HG02642 (cell line): ENCODE data around the gene PLXNA2.

ENCODE experiments used
- ATAC-seq: cut with Tn5 transposase; IDR thresholded peaks from one replicate; pipeline ENCODE4 v1.9.1; 2021; ENCODE audit warnings: mild to moderate bottlenecking; ENCODE audit not compliant: unreplicated experiment, poor library complexity

PLXNA2 gene

DNA sequence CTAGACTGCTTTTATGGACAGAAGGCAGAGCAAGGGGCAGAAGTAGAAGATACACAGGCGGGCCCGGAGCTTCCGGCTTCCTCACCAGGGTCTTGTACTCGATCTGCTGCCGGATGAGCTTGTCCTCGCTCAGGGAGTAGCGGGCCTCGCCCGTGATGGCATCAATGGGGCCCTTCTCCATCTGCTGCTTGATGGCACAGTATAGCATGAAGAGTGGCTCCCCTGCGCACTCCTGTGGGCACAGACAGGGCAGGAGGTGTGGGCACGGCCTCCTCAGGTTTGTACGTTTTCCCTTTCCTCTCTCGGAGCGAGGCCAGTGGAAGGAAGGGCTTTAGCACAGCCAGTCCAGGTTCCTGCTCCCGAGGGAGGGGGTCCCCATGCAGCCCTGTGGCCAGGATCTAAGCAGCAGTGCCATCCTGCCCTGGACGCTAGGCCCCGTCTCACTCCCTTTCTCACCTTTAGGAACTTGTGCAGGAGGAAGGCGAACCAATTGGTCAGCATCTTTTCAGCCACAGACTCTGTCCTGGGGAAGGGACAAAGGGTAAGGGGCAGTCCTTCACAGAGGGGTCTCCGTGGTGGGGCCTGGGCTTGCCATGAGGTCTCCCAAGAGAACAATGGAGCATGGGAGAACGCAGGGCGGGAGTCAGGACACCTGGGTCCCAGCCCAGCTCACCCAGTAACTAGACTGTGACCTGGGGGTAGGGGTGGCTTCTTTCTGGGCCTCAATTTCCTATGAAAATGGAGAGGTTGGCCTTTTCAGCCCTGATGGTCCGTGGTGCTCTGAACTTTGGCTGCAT, 204.4 kb downstream of the PLXNA2 start:
- ATAC-seq: no peak

DNA sequence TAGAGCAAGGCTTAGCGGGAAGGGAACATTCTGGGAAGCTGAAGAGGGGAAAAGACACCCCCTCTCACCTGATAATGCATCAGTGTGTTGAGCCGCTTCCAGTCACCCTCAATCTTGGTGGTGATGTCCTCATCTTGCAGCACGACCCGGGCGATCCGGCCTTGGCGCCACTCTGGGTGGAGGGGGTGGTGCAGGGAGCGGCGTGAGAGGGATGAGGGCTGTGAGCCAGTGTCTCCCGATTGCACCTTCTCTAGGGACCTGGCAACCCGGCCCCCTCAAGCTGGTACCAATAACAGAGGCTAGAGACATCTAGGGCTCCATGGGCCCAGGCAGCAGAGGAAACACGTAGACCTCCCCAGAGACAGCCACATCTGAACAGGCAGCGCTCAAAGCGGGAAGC, 205.9 kb downstream of the PLXNA2 start:
- no peak for ATAC-seq

DNA sequence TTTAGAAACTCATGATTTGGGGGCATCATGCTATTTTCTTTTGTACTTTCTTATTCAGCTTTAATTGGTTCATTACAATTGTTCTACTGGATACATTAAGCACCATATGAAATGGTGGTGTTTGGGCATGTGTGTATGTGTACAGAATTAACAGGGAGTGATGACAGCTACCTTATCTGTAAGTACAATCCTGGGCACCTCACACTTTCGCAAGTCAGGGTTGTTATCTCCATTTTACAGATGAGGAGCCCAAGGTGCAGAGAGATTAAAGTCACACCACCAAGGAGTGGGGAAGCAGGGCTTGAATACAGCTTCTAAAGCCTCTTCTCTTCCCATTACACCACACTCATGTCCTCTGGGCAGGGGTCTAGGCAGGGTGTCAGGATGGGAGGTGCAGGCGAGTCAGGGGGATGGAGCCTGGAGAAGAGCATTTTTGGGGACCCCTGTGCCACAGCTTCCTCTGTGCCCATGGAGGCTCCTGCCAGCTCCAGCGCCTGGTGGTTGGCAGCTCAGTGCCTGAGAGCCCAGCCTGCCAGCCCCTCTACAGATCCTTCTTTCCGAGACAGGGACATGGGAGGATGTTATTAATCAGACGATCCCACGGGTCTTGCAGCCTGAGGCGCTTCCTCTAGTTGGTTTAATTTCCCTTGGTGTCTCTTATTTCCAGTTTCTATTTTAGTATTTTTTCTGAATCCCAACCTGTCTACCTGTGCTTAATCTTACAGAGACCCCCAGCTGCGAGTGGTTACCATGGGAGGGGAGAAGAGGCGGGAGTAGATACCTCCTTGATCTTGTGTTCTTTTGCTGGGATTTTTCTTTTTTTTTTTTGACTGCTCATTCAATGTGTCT, 207.0 kb downstream of the PLXNA2 start:
- no peak for ATAC-seq

DNA sequence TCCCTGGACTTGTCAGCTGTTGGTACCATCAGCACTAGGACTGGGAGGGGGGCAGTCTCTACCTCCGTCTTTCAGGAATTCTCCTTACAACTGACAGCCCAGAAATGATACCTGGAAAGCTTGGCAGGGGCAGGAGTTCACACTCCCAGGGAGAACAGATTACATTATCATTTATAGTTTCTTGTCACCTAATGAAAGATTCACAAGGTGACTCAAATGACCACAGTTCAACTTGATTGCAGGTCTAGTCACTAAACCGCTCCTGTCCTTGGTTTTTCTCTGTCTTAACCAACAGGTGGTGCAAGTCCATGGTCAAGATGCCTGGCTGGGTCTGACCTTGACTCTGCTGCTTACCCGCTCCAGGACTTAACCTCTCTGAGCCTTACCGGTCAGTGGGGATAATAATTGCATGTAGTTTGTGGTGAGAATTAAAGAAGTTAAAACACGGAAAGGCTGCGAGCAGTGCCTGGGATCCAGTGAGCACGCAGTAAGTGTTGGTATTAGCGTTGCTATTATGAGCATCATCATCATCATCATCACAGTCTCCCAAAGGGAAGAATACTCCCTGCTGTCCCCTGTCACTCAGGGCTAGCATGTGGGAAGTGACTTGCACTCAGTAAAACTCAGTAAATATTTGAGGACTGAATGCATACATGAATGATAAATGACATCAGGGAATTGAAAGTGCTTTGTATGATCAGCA, 207.9 kb downstream of the PLXNA2 start:
- ATAC-seq: no peak

DNA sequence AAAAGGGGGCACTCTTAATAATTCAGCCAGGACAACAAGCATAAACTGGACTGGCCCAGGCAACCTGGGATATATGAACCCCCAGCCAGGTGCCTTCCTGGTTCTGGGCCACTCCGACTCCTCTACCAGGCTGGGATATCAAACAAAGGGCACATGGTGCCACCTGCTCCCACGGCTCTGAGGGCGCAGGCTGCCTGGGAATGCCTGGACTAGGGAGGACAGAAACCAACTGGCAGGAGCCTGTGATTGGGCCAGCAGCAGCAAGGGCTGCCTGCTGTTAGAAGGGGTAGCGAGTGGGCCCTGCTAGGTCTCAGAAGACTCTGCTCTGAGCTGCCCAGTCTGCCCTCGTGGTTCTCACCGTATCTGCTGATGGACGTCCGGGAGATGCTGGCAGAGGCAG, 210.0 kb downstream of the PLXNA2 start:
- no peak for ATAC-seq

DNA sequence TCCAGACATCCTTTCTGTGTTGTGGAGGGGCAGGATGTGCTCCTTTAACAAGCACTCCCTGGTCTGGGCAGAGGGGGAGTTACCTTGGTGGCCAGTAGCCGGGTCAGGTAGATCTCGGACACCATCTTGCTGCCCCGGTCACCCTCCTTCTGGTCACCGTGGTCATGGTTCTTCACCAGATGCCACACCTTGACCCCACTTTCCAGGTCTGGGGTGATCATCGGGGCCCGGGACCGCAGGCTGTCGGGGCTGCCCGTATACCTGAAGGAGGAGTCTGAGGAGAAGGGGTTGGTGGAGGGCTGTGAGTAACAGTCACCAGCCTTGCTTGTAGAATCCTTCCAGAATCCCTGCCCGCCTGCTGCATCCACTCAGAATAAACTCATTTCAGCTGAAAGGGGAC, 210.9 kb downstream of the PLXNA2 start:
- no peak for ATAC-seq

DNA sequence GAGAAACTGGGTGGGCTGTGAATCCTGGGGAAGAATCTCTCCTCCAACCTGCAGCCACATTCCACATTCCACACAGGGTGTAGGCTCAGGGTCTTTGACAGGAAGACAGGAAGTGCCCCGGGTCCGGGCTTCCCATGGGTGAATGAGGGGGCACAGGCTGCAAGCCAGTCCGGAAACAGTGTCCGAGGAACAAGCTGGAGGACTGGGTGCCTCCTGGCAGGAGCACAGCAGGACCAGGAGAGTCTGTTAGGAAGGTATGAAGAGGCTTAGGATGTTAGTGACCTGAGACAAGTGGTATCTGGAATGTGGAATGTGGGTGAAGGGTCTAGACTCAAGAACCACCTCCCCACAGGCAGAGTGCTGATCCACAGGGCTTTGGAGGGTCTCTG, 212.3 kb downstream of the PLXNA2 start:
- no peak for ATAC-seq

DNA sequence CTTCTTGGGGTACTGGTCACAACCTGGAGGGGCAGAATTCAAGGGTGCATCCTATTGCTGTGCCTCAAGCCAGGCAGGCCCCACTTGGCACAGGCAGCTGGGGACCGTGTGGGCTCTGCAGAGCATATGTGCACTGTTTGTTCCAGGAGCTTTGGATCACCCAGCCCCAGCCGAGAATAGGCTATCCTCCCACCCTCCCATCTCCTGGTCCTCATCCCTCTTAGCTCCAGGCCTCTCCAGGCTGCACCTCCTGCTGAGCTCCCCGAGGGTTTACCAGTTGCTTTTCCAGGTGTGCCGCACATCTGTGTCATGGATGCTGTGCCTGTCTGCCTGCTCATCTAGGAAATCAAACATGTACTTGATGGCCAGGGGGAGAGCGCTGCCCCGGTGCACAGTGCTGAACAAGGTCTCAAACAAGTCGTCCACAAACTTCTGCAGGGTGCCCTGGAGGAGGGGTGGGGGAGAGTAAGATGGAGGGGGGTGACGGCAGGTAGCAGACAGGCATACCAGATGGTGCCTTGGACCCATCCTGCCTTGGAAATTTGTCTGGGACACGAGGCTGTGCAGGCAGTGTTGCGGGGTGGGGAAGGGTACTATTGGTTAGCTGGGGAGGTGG, 212.8 kb downstream of the PLXNA2 start:
- ATAC-seq: no peak

DNA sequence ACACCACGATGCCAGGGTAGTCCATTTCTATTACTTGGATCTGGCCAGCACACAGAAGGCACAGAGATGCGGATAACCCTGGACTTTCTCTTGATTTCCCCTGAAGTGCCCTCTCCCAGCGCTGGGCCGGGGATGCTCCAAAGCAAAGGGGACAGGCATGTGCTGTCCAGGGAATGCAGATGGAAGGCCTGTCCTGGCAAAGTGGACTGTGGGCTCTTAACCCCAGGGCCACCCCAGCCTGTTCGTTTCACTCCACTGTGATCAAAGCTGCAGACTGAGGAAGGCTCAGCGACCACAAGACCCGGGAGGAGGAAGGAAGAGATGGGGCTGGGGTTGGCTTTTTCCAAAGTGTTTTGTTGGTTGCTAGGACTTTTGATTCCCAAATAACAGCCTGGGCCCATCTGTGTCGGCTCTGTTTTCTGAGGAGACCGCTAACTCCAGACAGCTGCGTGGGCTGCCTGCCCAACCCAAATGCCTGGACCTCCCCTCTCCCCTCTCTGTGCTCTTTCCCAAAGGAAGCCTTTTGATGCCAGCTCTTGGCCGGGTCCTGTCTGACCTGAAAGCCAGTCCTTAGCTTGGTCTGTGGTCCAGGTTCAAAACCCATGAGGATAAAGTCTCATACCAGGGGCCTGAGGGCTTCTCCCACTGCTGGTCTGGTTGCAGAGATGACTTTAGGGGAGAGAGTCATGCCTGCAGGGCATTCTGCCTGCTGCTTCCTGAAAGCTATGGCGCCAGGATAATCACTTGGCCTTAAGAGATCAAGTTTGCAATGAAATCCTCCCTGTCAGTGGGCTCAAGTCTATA, 213.7 kb downstream of the PLXNA2 start:
- no peak for ATAC-seq

DNA sequence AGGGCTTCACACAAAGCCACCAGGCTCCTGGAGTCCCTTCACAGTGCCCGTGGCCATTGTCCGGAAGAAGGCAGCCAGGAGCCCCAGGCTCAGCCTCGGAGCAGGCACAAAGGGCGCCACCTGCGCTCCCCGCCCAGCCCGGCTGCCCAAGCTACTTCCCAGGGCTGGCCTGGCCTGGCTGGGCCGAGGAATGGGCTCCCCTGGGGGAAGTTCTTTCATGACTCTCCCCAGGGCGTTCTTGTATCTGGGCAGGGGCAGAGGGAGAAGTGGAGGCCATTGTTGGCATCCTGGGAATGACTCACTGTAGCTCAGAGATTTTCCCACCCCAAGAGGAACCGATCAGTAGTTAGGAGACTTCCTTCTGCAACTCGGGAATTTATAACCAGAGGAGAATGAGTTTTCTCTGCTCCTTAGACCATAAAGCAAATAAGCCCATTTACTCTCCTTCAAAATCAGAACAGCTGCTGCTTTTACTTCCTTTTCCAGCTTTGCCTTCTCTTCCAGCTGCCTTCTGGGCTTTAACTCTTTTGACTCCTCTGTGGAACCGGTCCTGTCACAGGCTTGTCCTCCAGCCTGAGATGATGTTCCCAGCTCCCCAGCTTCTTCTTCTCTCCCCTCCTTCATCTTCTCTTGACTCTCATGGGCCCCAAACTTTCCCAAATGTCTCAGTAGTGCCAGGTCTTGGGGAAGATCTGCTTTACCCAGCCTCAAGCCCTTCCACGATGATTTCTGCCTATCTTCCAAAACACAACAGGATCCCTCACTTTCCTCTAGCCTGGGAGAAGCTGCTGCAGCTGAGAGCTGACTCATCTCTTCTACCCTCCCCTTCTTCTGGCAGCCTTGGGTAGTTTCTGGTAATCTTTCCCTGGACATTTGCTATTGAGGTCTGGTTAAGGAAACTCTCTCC, 214.6 kb downstream of the PLXNA2 start:
- no peak for ATAC-seq

DNA sequence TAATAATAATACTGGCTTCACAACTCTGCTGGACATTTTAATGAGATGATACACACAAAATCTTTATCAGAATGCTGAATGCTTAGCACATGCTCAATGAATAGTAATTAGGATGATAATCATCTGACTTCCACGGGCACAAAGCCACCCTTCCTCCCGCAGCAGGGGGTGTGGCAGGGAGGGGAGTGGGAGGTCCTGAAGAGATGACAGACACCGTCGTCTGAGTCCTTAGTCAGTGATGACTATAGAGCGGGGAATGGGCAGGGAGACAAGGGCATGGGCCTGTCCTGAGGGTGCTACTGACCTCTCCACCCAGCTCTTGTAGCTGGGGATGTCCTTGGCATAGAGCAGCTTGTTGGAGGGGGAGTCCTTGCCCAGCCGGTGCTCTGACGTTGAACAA, 215.7 kb downstream of the PLXNA2 start:
- no peak for ATAC-seq

DNA sequence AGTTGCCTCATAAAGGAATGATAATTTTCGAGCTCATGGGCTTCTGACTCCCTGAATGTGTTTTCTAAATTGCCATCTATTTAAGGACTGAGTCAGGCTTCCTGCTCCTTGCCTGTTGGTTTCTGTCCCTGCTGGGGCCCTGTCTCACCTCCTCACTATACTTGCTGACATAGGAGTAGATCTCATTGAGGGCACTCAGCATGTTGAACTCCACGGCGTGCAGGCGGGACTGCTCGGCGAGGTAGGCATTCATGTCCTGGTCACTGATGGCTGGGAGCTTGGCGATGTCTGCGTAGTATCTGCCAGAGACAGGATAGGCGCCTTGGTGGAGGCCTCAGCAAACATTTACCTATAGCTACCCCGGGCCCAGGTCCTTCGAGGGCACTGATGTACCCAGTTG, 216.3 kb downstream of the PLXNA2 start:
- no peak for ATAC-seq

DNA sequence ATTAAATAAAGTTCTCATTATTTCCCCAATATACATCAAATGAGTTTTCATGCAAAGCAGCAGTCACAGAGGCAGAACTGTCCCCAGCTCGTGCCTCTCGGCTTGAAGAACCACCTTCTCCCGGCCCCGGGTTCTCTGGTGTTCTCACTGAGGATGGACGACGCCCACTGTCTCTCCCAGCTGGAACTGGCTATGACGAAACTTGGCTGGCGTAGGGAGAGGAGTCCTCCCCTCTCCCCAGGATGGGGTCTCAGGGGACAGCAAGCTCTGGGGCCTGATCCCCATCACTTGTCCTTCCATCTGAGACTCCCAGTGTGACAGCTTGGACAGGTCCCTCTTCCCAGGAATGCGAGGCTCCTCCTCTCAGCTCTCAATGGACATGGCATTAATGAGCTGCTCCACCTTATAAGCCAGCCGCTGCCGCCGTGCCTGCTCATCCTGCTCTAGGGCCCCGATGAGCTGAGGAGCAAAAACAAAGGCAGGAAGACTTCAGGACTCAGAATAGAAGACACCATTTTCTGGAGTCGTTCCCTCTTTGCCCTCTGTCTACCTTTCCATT, 217.2 kb downstream of the PLXNA2 start:
- no peak for ATAC-seq

DNA sequence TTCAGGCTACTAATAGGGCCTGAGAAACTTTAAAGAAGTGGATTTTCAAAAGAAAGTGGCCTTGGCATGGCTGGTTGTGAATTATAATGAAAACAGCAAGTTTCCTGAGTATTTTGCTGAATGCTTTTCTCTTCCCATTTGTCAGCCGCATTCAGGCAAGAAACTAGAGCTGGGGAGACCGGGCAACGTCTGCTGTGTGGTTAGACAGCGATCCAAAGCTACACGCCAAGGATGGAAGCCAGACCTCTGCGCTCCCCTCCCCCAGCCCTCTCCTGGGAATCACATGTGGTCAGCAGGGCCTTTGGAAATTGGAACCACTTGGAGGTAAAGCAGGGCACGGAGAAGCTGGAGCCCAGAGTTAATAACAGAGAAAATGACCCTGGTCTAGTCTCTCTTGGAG, 219.2 kb downstream of the PLXNA2 start:
- ATAC-seq: no peak

DNA sequence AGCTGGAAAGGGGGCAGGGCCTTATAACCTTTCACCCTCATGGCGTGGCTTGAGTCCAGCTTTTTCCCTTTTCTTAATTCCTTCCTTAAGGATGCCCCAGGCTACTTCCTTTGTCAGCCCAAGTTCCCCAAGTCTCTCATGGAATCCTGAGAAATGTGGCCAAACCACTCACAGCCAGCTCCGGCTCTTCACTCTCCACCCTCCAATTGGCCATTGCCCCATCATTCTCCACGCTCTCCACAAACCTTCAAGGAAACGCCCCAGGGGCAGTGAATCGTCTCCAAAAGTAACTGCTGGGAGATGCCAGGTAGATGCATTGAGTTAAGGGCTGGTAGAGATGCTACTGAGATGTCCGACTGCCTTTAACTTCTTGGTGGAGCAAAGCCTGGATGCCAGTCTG, 219.8 kb downstream of the PLXNA2 start:
- no peak for ATAC-seq

DNA sequence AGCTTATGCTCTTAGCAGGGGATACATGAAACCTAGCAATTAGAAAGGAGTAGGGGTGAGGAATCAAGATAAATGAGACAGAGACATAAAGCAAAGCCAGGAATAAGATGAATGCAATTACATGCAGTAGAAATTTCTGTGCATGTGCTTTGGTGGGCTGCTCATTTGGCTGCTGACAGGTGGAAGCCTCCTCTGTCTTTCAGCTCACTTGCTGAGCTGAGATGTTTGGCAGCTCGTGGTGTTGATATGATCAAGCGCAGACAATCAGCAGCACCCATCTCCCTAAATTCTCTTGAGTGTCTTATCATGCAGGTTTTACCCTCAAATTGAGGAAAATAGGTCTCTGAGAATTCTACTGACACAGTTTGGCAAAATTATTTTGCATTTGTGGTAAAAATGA, 224.9 kb downstream of the PLXNA2 start:
- no peak for ATAC-seq

DNA sequence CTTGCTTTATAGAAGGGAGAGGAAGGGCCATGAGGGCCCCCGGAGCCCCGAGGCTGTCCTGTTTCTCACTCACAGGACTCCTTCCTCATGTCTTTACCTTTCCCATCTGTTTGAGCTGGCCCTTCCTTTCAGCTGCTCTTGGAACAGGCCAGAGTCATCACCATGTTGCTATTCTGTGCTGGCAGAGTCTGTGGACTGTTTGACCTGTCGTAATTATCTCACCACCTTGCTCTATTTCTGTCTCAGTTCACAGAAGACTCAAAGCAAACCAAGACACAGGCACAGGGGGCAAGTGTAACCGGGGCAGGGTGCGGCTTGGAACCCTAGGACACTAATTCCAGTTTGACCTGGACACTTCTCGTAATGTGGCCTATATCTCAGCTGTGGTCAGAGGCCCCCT, 228.9 kb downstream of the PLXNA2 start:
- ATAC-seq: no peak

DNA sequence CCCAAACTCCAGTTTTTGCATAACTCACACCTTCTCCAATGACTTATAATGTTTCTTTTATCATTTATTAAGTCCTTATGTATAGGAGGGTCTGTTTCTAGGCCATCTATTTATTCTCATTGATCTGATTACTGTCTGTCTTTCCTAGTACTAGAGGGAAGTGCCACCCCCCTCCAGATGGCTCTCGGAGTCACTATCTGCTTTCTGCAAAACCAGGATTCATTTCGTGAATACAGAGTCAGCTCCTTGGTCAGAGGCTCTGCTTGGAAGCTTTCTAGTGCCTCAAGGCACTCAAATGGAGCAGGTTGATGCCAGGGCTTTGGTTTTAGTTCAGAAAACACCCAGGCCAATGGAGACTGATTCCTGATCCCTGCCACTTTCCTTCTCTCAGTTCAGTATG, 231.0 kb downstream of the PLXNA2 start:
- ATAC-seq: no peak

DNA sequence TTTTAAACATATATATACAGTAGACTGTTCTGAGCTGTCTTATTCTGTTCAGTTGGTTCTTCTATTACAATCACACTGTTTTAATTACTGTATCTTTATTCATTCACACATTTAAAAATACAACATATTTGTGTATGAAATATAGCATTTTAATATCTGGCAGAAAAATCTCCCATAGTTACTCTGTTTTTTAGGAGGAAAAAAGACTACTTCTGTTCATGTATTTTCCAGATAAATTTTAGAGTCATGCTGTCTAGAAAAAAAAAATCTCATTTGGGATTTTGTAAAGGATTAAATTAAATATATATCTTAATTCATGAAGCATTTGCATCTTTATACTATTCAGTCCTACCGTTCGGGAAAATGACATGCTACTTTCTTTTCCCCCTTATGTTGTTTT, 231.5 kb downstream of the PLXNA2 start:
- no peak for ATAC-seq
